Nephron (organoid): ENCODE results near the gene ARSI.

Experiments
- H3K27ac Mint-ChIP-seq, 3 experiments: 2 replicates each; pipeline ENCODE4 v1.8.0; 2020; ENCODE audit warnings: mixed read lengths in 3 of 3, mild to moderate bottlenecking in 2 of 3, moderate library complexity in 1 of 3
- H3K27me3 Mint-ChIP-seq: 2 replicates; pipeline ENCODE4 v1.8.0; 2021; ENCODE audit warnings: low read depth, mild to moderate bottlenecking, moderate library complexity, mixed read lengths
- H3K36me3 Mint-ChIP-seq: 2 replicates; pipeline ENCODE4 v1.8.0; 2020; ENCODE audit warnings: low read depth, mixed read lengths
- H3K4me1 Mint-ChIP-seq: 2 replicates; pipeline ENCODE4 v1.8.0; 2020; ENCODE audit warnings: mixed read lengths
- H3K4me3 Mint-ChIP-seq, 3 experiments: 2 replicates each; pipeline ENCODE4 v1.8.0; 2020; ENCODE audit warnings: mild to moderate bottlenecking in 3 of 3, mixed read lengths in 3 of 3, moderate library complexity in 2 of 3
- H3K9me3 Mint-ChIP-seq: 2 replicates; pipeline ENCODE4 v1.8.0; 2020; ENCODE audit warnings: mixed read lengths
- CTCF ChIP-seq, 3 experiments: fragments of 200-600 bp; sonication (generic); IDR thresholded peaks; one replicate each; pipeline ENCODE4 v1.5.0; 2021; ENCODE audit warnings: antibody characterized with exemption in 3 of 3; ENCODE audit not compliant: unreplicated experiment in 3 of 3

The ARSI gene

GRCh38 chr5:150320044-150320613 is 17.4 kb upstream of the ARSI start:
- H3K27me3 Mint-ChIP-seq: peaks cover 3% of the 10 kb centered on the region

GRCh38 chr5:150319484-150319790 is 16.7 kb upstream of the ARSI start:
- Mint-ChIP-seq H3K4me1 (peaks cover 30% of the 10 kb centered on the region), H3K36me3 (no peaks in the 10 kb centered on the region), H3K27ac (no peak overlapping the region), H3K4me3 (no peak overlapping the region), H3K9me3 (no peaks in the 10 kb centered on the region), H3K27me3 (peaks cover 3% of the 10 kb centered on the region)
- no peak for TF ChIP-seq CTCF (IDR thresholded peaks at IDR 0.05; ENCODE audit: unreplicated experiment in 3 of 3)

More at GRCh38 chr5:150320044-150320613, 17.4 kb upstream of the ARSI start:
- no peaks in the 10 kb centered on the region for H3K36me3 Mint-ChIP-seq
- no peak overlapping the region for H3K4me3 Mint-ChIP-seq
- peak overlapping the region; percentile 0 to 20 (median 3) for H3K27ac Mint-ChIP-seq
- TF ChIP-seq CTCF (IDR thresholded peaks at IDR 0.05; ENCODE audit: unreplicated experiment in 3 of 3): no peak
- H3K4me1 Mint-ChIP-seq: peaks cover 27% of the 10 kb centered on the region
- H3K9me3 Mint-ChIP-seq: no peaks in the 10 kb centered on the region

- Mint-ChIP-seq H3K36me3 (no peaks in the 10 kb centered on the region), H3K9me3 (no peaks in the 10 kb centered on the region), H3K27me3 (peaks cover 3% of the 10 kb centered on the region), H3K4me3 (no peak overlapping the region), H3K27ac (no peak overlapping the region), H3K4me1 (peaks cover 36% of the 10 kb centered on the region)
- no peak for TF ChIP-seq CTCF (IDR thresholded peaks at IDR 0.05; ENCODE audit: unreplicated experiment in 3 of 3)
Measured at GRCh38 chr5:150318613-150319483, 16.1 kb upstream of the ARSI start.

GRCh38 chr5:150317048-150318003 is 14.6 kb upstream of the ARSI start:
- Mint-ChIP-seq H3K36me3 (no peaks in the 10 kb centered on the region), H3K4me3 (no peak overlapping the region), H3K4me1 (peaks cover 42% of the 10 kb centered on the region), H3K27ac (no peak overlapping the region), H3K27me3 (no peaks in the 10 kb centered on the region), H3K9me3 (no peaks in the 10 kb centered on the region)
- no peak for TF ChIP-seq CTCF (IDR thresholded peaks at IDR 0.05; ENCODE audit: unreplicated experiment in 3 of 3)

GRCh38 chr5:150316320-150316719 is 13.6 kb upstream of the ARSI start:
- no peak overlapping the region for H3K4me3 Mint-ChIP-seq
- no peak overlapping the region for H3K27ac Mint-ChIP-seq
- no peaks in the 10 kb centered on the region for H3K36me3 Mint-ChIP-seq
- peaks cover 42% of the 10 kb centered on the region for H3K4me1 Mint-ChIP-seq
- TF ChIP-seq CTCF (IDR thresholded peaks at IDR 0.05; ENCODE audit: unreplicated experiment in 3 of 3): no peak
- H3K9me3 Mint-ChIP-seq: no peaks in the 10 kb centered on the region
- H3K27me3 Mint-ChIP-seq: no peaks in the 10 kb centered on the region
